Adipocyte (in vitro differentiated cells): ENCODE data around the gene CAMKK2.
"Not testable (repeated sequence)": the region's sequence is repeated elsewhere in the genome, so short reads cannot be mapped to it uniquely, and the experiment has no call there.

Experiments
- DNase-seq: peaks from one replicate; pipeline ENCODE4 v3.0.0-alpha.2; 2015; ENCODE audit warnings: low read depth
- H3K27me3 ChIP-seq: replicated peaks from 2 replicates; pipeline ENCODE4 v1.7.0; 2013; ENCODE audit warnings: mild to moderate bottlenecking, low read length, moderate library complexity; ENCODE audit not compliant: control insufficient read depth, insufficient read depth
- H3K36me3 ChIP-seq: 2 replicates; pipeline ENCODE4 v1.7.0; 2013; ENCODE audit warnings: low read length, mild to moderate bottlenecking, moderate library complexity; ENCODE audit not compliant: control insufficient read depth, insufficient read depth, severe bottlenecking
- H3K4me1 ChIP-seq: 2 replicates; pipeline ENCODE4 v1.7.0; 2013; ENCODE audit warnings: mild to moderate bottlenecking, low read length, moderate library complexity; ENCODE audit not compliant: control insufficient read depth, insufficient read depth
- H3K4me3 ChIP-seq: 2 replicates; pipeline ENCODE4 v1.7.0; 2013; ENCODE audit warnings: mild to moderate bottlenecking, low read length, moderate library complexity
- H3K9ac ChIP-seq: 2 replicates; pipeline ENCODE4 v1.7.0; 2013; ENCODE audit warnings: mild to moderate bottlenecking, low read length, moderate library complexity
- H3K9me3 ChIP-seq: 2 replicates; pipeline ENCODE4 v1.7.0; 2013; ENCODE audit warnings: mild to moderate bottlenecking, low read length, moderate library complexity; ENCODE audit not compliant: control insufficient read depth

CAMKK2 gene

DNA sequence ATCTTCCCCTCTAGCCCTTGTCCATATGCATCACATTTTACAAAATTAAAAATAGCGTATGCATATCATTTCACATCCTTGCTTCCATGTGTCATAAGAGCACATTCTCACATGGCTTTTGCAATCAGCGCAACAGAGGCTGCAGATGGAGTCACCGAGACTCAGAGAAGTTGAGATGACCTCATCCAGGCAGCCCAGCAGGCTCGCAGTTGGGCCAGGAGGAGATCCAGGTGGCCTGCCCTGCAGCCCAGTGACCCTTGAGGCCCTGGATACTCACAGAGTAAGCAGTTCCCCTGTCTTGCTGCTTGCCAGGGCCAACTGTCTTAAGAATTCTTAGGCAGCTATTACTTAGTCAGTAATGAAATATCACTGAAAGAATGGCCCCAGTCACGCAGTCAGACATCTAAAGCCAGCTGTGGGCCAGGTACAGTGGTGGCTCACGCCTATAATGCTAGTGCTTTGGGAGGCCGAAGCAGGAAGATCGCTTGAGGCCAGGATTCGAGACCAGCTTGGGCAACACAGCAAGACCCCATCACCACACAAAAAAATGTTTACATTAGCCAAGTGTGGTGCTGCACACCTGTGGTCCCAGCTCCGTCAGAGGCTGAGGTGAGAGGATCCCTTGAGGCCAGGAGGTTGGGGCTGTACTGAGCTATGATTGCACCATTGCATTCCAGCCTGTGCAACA, 9.1 kb downstream of the CAMKK2 start:
- peak; percentile 35 for DNase-seq

DNA sequence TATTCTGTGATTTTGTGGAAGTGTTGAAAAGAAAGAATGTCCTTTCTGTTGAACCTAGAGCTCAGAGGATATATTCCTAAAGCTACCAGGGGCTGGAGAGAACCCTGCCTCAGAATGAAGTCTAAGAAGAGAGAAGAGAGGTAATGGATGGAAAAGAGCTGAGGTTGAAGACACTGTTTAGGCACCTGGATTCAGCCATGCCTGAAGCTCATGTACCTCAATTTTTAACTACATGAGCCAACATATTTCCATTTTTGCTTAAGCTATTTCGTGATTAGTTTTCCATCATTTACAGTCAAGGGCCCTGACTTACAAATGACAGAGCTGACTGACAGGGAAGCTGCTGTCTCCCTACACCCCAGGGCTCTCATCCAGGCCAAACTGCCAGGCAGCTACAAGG, 10.7 kb downstream of the CAMKK2 start:
- Histone ChIP-seq H3K9me3 (no peaks in the 10 kb centered on the region), H3K4me3 (no peak overlapping the region), H3K36me3 (no peaks in the 10 kb centered on the region), H3K27me3 (no peaks in the 10 kb centered on the region), H3K9ac (no peak overlapping the region), H3K4me1 (peaks cover 45% of the 10 kb centered on the region)
- DNase-seq, result no peak

More for the DNA sequence above, 9.1 kb downstream of the CAMKK2 start:
- no peaks in the 10 kb centered on the region for H3K9me3 ChIP-seq
- peaks cover 41% of the 10 kb centered on the region for H3K4me1 ChIP-seq
- no peaks in the 10 kb centered on the region for H3K27me3 ChIP-seq
- peaks cover 6% of the 10 kb centered on the region for H3K36me3 ChIP-seq
- H3K4me3 ChIP-seq, result no peak overlapping the region
- peak overlapping the region; percentile 29 for H3K9ac ChIP-seq

DNA sequence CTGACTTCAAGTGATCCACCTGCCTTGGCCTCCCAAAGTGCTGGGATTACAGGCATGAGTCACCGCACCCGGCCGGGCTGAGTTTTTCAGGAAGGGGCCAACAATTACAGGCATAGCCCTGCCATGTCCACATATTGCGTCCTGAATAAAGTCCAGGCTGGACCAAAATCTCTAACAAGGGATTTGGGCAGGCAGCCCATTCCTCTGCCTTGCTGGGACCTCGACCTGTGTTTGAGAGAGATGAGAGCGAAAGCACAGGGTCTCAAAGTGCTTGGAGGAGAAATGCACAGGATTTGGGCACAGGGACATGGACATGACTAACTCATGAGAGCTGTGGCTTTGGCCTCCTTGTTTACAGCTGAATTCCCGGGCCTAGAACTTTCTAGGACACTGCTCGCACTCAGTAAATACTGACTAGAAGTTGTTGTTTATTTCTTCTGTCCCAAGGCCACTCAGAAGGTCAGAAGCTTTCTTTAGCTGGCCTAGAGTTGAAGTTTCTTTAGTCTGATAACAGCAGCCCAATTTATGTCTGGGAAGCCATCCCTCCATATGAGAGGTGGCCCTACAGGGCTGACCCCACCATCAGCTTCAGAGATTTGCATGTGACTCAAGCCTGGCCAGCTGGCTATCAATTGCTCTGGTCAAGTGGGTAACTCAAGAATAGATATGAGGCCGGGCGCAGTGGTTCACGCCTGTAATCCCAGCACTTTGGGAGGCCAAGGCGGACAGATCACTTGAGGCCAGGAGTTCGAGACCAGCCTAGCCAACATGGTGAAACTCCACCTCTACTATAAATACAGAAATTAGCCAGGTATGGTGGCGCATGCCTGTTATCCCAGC, 11.7 kb downstream of the CAMKK2 start:
- Histone ChIP-seq H3K4me1 (peaks cover 44% of the 10 kb centered on the region), H3K9me3 (no peaks in the 10 kb centered on the region), H3K27me3 (no peaks in the 10 kb centered on the region), H3K36me3 (no peaks in the 10 kb centered on the region), H3K4me3 (no peak overlapping the region), H3K9ac (no peak overlapping the region)
- DNase-seq, result no peak

DNA sequence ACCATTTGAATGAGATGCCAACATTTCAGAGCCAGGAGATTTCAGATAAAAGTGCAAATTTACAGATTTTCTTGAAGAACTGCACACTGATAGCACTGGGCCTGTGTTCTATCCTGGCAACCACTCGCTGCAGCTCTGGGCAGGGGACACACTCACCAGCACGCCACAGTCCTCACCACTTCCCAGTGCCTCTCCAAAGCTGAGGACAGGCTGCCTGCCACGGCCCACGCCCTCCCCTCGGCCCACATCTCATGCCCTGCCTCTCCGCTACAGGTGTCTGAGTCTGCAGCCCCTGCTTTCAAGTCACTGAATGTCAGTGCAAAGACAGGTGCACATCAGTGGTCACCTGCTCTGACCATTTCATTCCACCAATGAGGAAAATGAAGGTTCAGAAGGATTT, 12.7 kb downstream of the CAMKK2 start:
- H3K36me3 ChIP-seq, result no peaks in the 10 kb centered on the region
- no peaks in the 10 kb centered on the region for H3K9me3 ChIP-seq
- H3K4me3 ChIP-seq, result no peak overlapping the region
- peaks cover 44% of the 10 kb centered on the region for H3K4me1 ChIP-seq
- no peak for DNase-seq
- no peaks in the 10 kb centered on the region for H3K27me3 ChIP-seq
- H3K9ac ChIP-seq, result no peak overlapping the region

DNA sequence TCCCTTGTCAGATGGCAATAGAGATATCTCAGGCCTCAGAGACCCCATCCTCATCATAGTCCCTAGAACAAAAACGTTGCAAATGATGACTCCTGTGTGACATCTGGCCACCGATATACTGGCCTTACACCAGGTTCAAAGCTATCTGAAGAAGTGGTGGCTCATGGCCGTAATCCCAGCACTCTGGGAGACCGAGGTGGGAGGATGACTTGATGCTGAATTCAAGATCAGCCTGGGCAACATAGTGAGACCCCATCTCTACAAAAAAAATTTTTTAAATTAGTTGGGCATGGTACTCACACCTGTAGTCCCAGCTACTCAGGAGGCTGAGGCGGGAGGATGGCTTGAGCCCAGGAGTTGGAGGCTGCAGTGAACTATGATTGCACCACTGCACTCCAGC, 13.1 kb downstream of the CAMKK2 start:
- no peak for DNase-seq
- Histone ChIP-seq H3K9me3 (no peaks in the 10 kb centered on the region), H3K9ac (no peak overlapping the region), H3K27me3 (no peaks in the 10 kb centered on the region), H3K4me1 (peaks cover 43% of the 10 kb centered on the region), H3K4me3 (no peak overlapping the region), H3K36me3 (no peaks in the 10 kb centered on the region)

DNA sequence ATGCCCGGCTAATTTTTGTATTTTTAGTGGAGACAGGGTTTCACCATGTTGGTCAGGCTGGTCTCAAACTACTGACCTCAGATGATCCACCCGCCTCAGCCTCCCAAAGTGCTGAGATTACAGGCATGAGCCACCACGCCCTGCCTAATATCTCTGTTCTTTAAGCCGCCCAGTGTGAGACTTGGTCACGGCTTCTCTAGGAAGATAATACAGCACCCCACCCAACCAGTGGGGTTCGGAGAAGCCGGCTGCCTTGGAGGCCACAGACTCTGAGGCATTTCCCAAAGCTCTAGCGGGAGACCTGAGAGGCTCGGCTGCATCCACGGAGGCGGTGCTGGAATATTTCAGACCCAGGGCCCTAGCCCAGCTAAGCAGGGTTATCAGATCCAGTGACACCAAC, 13.6 kb downstream of the CAMKK2 start:
- not testable (repeated sequence) for DNase-seq, H3K36me3 ChIP-seq, H3K27me3 ChIP-seq, H3K9me3 ChIP-seq, H3K9ac ChIP-seq, H3K4me3 ChIP-seq
- H3K4me1 ChIP-seq, result peaks cover 38% of the 10 kb centered on the region

DNA sequence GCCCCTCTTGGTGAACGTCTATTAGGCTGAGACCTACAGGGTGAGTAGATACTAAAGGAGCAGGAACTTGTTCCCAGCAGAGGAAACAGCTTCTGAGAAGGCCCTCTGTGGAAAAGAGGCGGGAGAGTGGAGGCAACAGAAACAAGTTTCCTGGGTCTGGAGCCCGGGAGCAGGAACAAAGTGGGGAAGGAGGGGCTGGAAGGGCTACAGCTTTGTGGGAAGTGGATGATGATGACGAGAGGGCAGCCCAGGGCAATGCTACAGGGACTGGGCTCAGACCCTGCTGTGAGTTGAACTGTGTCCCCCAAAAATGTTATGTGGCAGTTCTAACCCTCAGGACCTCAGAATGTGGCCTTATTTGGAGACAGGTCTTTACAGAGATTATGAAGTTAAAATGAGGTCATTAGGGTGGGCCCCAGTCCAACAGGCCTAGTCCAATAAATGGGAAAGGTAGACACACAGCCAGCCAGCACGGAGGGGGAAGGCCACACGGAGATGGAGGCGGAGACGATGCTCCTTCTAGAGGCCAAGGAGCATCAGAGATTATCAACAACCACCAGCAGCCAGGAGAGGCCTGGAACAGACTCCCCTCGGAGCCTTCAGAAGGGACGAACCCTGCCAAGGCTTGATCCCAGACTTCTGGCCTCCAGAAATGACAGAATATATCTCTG, 14.3 kb downstream of the CAMKK2 start:
- Histone ChIP-seq H3K36me3 (no peaks in the 10 kb centered on the region), H3K9me3 (no peaks in the 10 kb centered on the region), H3K4me1 (peaks cover 36% of the 10 kb centered on the region)

DNA sequence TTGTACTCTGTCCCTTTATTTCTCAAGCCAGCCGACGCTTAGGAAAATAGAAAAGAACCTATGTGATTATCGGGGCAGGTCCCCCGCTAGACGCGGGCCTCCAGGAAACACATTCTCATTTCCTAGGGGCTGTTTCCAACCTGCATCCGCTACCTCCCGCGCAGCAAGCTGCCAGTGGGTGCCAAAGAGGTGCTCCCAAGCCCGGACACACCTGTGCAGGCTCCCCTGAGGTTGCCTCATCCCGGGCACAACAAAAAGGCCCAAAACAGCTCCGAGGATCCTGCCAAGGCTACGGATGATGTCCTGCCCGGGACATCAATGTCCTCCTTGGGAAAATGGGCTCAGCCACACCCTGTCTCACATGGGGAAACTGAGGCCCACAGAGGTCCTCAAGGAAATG, 15.4 kb downstream of the CAMKK2 start:
- not testable (repeated sequence) for H3K9me3 ChIP-seq, DNase-seq, H3K9ac ChIP-seq

More for the DNA sequence above, 14.3 kb downstream of the CAMKK2 start:
- H3K4me3 ChIP-seq, result no peak overlapping the region
- H3K27me3 ChIP-seq, result no peaks in the 10 kb centered on the region
- no peak for DNase-seq
- peak overlapping the region; percentile 34 for H3K9ac ChIP-seq

DNA sequence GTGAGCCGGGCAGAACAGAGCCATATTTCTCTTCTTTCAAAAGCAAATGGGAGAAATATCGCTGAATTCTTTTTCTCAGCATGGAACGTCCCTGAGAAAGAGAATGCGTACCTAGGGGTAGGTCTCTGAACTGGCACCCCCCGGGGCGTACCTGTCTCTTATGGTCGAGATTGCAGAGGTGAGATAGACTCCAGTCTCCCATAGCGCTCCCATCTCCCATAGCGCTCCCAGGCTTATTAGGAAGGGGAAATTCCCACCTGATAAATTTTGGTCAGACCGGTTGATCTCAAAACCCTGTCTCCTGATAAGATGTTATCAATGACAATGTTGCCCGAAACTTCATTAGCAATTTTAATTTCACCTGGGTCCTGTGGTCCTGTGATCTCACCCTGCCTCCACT, 16.0 kb downstream of the CAMKK2 start:
- not testable (repeated sequence) for DNase-seq, H3K4me3 ChIP-seq, H3K27me3 ChIP-seq, H3K36me3 ChIP-seq, H3K9ac ChIP-seq, H3K9me3 ChIP-seq
- H3K4me1 ChIP-seq, result peaks cover 37% of the 10 kb centered on the region

More for the DNA sequence above, 15.4 kb downstream of the CAMKK2 start:
- peaks cover 37% of the 10 kb centered on the region for H3K4me1 ChIP-seq
- not testable (repeated sequence) for H3K4me3 ChIP-seq, H3K36me3 ChIP-seq, H3K27me3 ChIP-seq

DNA sequence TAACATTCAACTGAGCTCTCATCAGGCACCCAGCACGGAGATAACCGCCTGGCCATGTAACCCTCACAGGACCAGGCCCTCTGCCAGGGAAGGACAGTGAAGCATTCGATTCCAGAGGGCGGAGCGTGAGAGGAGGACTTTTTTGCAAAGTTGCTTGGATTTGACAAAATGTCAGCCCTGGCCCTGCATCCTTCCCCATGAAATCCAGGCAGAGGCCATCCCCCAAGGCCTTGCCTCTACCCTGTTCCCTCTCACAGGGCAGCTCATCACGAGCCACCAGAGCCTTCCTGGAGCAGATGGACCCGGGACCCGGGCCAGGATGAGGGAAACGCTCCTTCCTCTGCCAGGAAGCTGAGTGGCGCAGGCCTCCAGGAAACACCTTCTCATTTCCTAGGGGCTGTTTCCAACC, 17.0 kb downstream of the CAMKK2 start:
- no peaks in the 10 kb centered on the region for H3K27me3 ChIP-seq
- DNase-seq, result no peak

DNA sequence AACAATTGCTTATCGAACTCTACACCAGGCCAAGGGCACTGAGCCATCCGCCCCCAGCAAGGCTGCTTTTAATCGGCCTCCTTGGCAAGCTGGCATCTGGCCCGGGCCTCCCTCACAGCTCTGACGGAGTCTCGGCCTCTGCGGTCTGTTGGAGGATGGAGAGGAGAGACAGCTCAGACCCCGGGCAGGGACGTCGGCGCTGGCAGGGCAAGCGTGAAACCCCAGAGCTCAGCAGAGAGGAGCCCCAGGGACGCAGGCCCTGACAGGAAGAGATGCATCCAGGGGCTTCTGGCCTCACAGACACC, 17.5 kb downstream of the CAMKK2 start:
- no peak for DNase-seq
- H3K36me3 ChIP-seq, result peaks cover 5% of the 10 kb centered on the region
- H3K9ac ChIP-seq, result peak overlapping the region; percentile 48
- H3K9me3 ChIP-seq, result no peaks in the 10 kb centered on the region
- H3K4me3 ChIP-seq, result no peak overlapping the region
- H3K4me1 ChIP-seq, result peaks cover 28% of the 10 kb centered on the region
- no peaks in the 10 kb centered on the region for H3K27me3 ChIP-seq

More for the DNA sequence above, 17.0 kb downstream of the CAMKK2 start:
- Histone ChIP-seq H3K4me1 (peaks cover 32% of the 10 kb centered on the region), H3K4me3 (no peak overlapping the region), H3K36me3 (peaks cover 3% of the 10 kb centered on the region), H3K9ac (peak overlapping the region; percentile 48), H3K9me3 (no peaks in the 10 kb centered on the region)
